MCF 10A (cell line): ENCODE data around the gene EPB41L1. TPM values are rescaled to one million over a fixed set of nuclear protein-coding genes. Genes with fewer than 3 reads are reported as not detected.

Experiments used
- Bru-seq: library from RNA; stranded (reverse); fragments of 400-500 nt; gene quantifications from one replicate; lab custom pipeline; 2021; lab: Mats Ljungman, UMichigan
- BruChase-seq, 2 experiments: library from RNA; stranded (reverse); fragments of 400-500 nt; gene quantifications; one replicate each; lab custom pipeline; 2021; lab: Mats Ljungman, UMichigan
- BruUV-seq: library from RNA; stranded (reverse); fragments of 400-500 nt; replicated peaks from 2 replicates; lab custom pipeline; 2021; lab: Mats Ljungman, UMichigan
- CTCF ChIA-PET: fragments of 300-600 bp; sonication (Branson Sonifier 250); formaldehyde crosslinking; extraction: SDS; loops from one replicate; lab custom pipeline; 2021; ENCODE audit warnings: antibody characterized with exemption, inconsistent platforms; lab: Yijun Ruan, JAX
- POLR2A ChIA-PET: fragments of 300-600, 350-650 bp; sonication (Branson Sonifier 250); formaldehyde crosslinking; extraction: SDS; loops from one replicate; lab custom pipeline; 2020; ENCODE audit warnings: antibody characterized with exemption, inconsistent platforms; lab: Yijun Ruan, JAX
- DNase-seq: peaks from one replicate; pipeline ENCODE4 v3.0.0-alpha.2; 2018; ENCODE audit not compliant: unreplicated experiment
- H3K27ac Mint-ChIP-seq: one replicate; pipeline ENCODE4 v1.8.0; 2022; ENCODE audit warnings: mild to moderate bottlenecking, low read depth, mixed read lengths; ENCODE audit not compliant: unreplicated experiment
- H3K27me3 Mint-ChIP-seq: one replicate; pipeline ENCODE4 v1.8.0; 2022; ENCODE audit warnings: mixed read lengths; ENCODE audit not compliant: insufficient read depth, unreplicated experiment
- H3K36me3 Mint-ChIP-seq: one replicate; pipeline ENCODE4 v1.8.0; 2022; ENCODE audit warnings: mild to moderate bottlenecking, moderate library complexity, mixed read lengths; ENCODE audit not compliant: insufficient read depth, unreplicated experiment
- H3K4me1 Mint-ChIP-seq: one replicate; pipeline ENCODE4 v1.8.0; 2022; ENCODE audit warnings: mixed read lengths; ENCODE audit not compliant: insufficient read depth, unreplicated experiment
- H3K4me3 Mint-ChIP-seq: one replicate; pipeline ENCODE4 v1.8.0; 2022; ENCODE audit warnings: mild to moderate bottlenecking, moderate library complexity, mixed read lengths; ENCODE audit not compliant: unreplicated experiment
- H3K9me3 Mint-ChIP-seq: one replicate; pipeline ENCODE4 v1.8.0; 2022; ENCODE audit warnings: mixed read lengths; ENCODE audit not compliant: unreplicated experiment
- CTCF ChIP-seq: fragments of 200-600 bp; IDR thresholded peaks from one replicate; pipeline ENCODE4 v1.8.0; 2022; ENCODE audit warnings: antibody characterized with exemption, mild to moderate bottlenecking; ENCODE audit not compliant: unreplicated experiment
- intact Hi-C: fragments of 100-400 bp; cut with micrococcal nuclease; formaldehyde crosslinking; loops from 2 replicates; pipeline ENCODE4 v1.14.1; 2022
- long read RNA-seq: library from polyadenylated mRNA; stranded (forward); transcript quantifications from one replicate; pipeline ENCODE4 v2.0.0, GENCODE V29; 2022
- total RNA-seq: library from RNA; stranded (reverse); gene quantifications from 2 replicates; pipeline ENCODE4 v1.2.3, GENCODE V29; 2022

The EPB41L1 gene
- total RNA-seq (6.7 and 10.1 TPM in 2 replicates), Bru-seq, nascent RNA (percentile 35 among the genes with signal in this experiment), BruChase-seq, experiment 1, labeled RNA remaining after a 6-hour chase (percentile 39 among the genes with signal in this experiment), BruChase-seq, experiment 2, labeled RNA remaining after a 2-hour chase (percentile 38 among the genes with signal in this experiment)
- long read RNA-seq, partial matches to known transcripts, result 2 of 4 reads
- long read RNA-seq, other reads (novel, unspliced or antisense), result 2 of 4 reads

- intact Hi-C loops, result no loop called here
- DNase-seq, result no peak
- Mint-ChIP-seq H3K4me3 (peak within 1 kb of the TSS; percentile 58), H3K27ac (no peak within 1 kb of the TSS), H3K36me3 (no peaks in the 10 kb centered on the region), H3K9me3 (no peaks in the 10 kb centered on the region), H3K4me1 (no peaks in the 10 kb centered on the region), H3K27me3 (no peaks in the 10 kb centered on the region)
- ChIA-PET CTCF (interaction anchor here (0.5 to 5.3 kb wide), 10 partner anchors 9 to 1299 kb away, joined by 3 to 116 read pairs (median 4); no protein-coding TSS in a partner anchor), POLR2A (interaction anchor here (0.6 kb wide), 1 partner anchor 1015 kb away, joined by 3 read pairs; no protein-coding TSS in a partner anchor)
- BruUV-seq, result no TSS peak
- no peak for TF ChIP-seq CTCF
Observed at GRCh38 chr20:36154700-36155628, at the start of gene EPB41L1. TSS of gene EPB41L1 (plus strand) at chr20:36154740. CDS start at chr20:36173778, 19,038 bp downstream.

GRCh38 chr20:36104856-36105255 is 49.7 kb upstream of the EPB41L1 start:
- intact Hi-C loops, result no loop called here
- H3K27me3 Mint-ChIP-seq, result no peaks in the 10 kb centered on the region
- DNase-seq, result no peak
- no peaks in the 10 kb centered on the region for H3K36me3 Mint-ChIP-seq
- TF ChIP-seq CTCF, result no peak
- no peak overlapping the region for H3K27ac Mint-ChIP-seq
- ChIA-PET POLR2A (no interaction called here), CTCF (interaction anchor here (1.1 kb wide), 1 partner anchor 34 kb away, joined by 4 read pairs; no protein-coding TSS in a partner anchor)
- no peak overlapping the region for H3K4me3 Mint-ChIP-seq
- peaks cover 17% of the 10 kb centered on the region for H3K4me1 Mint-ChIP-seq
- BruUV-seq, result no TSS peak
- no peaks in the 10 kb centered on the region for H3K9me3 Mint-ChIP-seq

- no peaks in the 10 kb centered on the region for H3K36me3 Mint-ChIP-seq
- peaks cover 17% of the 10 kb centered on the region for H3K4me1 Mint-ChIP-seq
- H3K27ac Mint-ChIP-seq, result no peak overlapping the region
- H3K27me3 Mint-ChIP-seq, result no peaks in the 10 kb centered on the region
- no TSS peak for BruUV-seq
- intact Hi-C loops, result no loop called here
- POLR2A ChIA-PET, result no interaction called here
- no peak for DNase-seq
- H3K9me3 Mint-ChIP-seq, result no peaks in the 10 kb centered on the region
- H3K4me3 Mint-ChIP-seq, result no peak overlapping the region
- CTCF ChIA-PET, result interaction anchor here (2.9 kb wide), 1 partner anchor 33 kb away, joined by 14 read pairs; no protein-coding TSS in a partner anchor
- TF ChIP-seq CTCF, result no peak
Observed at GRCh38 chr20:36105711-36106226, 48.8 kb upstream of the EPB41L1 start.

GRCh38 chr20:36106606-36107005 is 47.9 kb upstream of the EPB41L1 start:
- H3K27ac Mint-ChIP-seq, result no peak overlapping the region
- DNase-seq, result no peak
- H3K9me3 Mint-ChIP-seq, result no peaks in the 10 kb centered on the region
- no peak for TF ChIP-seq CTCF
- POLR2A ChIA-PET, result no interaction called here
- no peaks in the 10 kb centered on the region for H3K27me3 Mint-ChIP-seq
- peaks cover 17% of the 10 kb centered on the region for H3K4me1 Mint-ChIP-seq
- BruUV-seq, result no TSS peak
- CTCF ChIA-PET, result interaction anchor here (0.6 to 2.9 kb wide), 3 partner anchors 29 to 78 kb away, joined by 4 to 14 read pairs (median 4); no protein-coding TSS in a partner anchor
- intact Hi-C loops, result no loop called here
- H3K36me3 Mint-ChIP-seq, result no peaks in the 10 kb centered on the region
- no peak overlapping the region for H3K4me3 Mint-ChIP-seq
